Neural progenitor cell (in vitro differentiated cells): Measurements from ENCODE around the gene GGT5. TPM values are rescaled to one million over a fixed set of nuclear protein-coding genes. Genes with fewer than 3 reads are reported as not detected.
"Not testable (repeated sequence)": the region's sequence is repeated elsewhere in the genome, so short reads cannot be mapped to it uniquely, and the experiment has no call there.

Experiments used
- DNase-seq: peaks from one replicate; pipeline ENCODE4 v3.0.0-alpha.2; 2016; ENCODE audit warnings: low spot score
- H2AFZ ChIP-seq: fragments of 200-600 bp; sonication (generic); replicated peaks from 2 replicates; pipeline ENCODE4 v1.6.1; 2016; ENCODE audit warnings: antibody characterized with exemption
- H3F3A ChIP-seq: fragments of 200-600 bp; sonication (generic); 2 replicates; pipeline ENCODE4 v1.6.1; 2016; ENCODE audit warnings: antibody characterized with exemption, low read depth
- H3K27ac ChIP-seq: fragments of 200-600 bp; sonication (generic); 2 replicates; pipeline ENCODE4 v1.5.1; 2016; ENCODE audit warnings: mild to moderate bottlenecking
- H3K27me3 ChIP-seq: fragments of 200-600 bp; sonication (generic); 2 replicates; pipeline ENCODE4 v1.6.1; 2016; ENCODE audit warnings: mild to moderate bottlenecking, moderate library complexity
- H3K36me3 ChIP-seq: fragments of 200-600 bp; sonication (generic); 2 replicates; pipeline ENCODE4 v1.5.1; 2016
- H3K4me1 ChIP-seq: fragments of 200-600 bp; sonication (generic); 2 replicates; pipeline ENCODE4 v1.6.1; 2016; ENCODE audit warnings: mixed run types
- H3K4me2 ChIP-seq: fragments of 200-600 bp; sonication (generic); 2 replicates; pipeline ENCODE4 v1.6.1; 2016
- H3K4me3 ChIP-seq: fragments of 200-600 bp; sonication (generic); 2 replicates; pipeline ENCODE4 v1.5.1; 2016
- H3K79me2 ChIP-seq: fragments of 200-600 bp; sonication (generic); 2 replicates; pipeline ENCODE4 v1.6.1; 2016; ENCODE audit warnings: low read depth
- H3K9ac ChIP-seq: fragments of 200-600 bp; sonication (generic); 2 replicates; pipeline ENCODE4 v1.6.1; 2016
- H3K9me3 ChIP-seq: fragments of 200-600 bp; sonication (generic); 2 replicates; pipeline ENCODE4 v1.5.1; 2016; ENCODE audit warnings: low read depth
- H4K20me1 ChIP-seq: fragments of 200-600 bp; sonication (generic); 2 replicates; pipeline ENCODE4 v1.6.1; 2016; ENCODE audit warnings: low read depth
- H3K27ac Mint-ChIP-seq: 3 replicates; pipeline ENCODE4 v1.8.0; 2021; ENCODE audit warnings: mixed read lengths
- H3K27me3 Mint-ChIP-seq: 2 replicates; pipeline ENCODE4 v1.8.0; 2022; ENCODE audit warnings: low read depth, mild to moderate bottlenecking, inconsistent platforms, moderate library complexity, mixed read lengths; ENCODE audit not compliant: insufficient read depth
- H3K36me3 Mint-ChIP-seq: 3 replicates; pipeline ENCODE4 v1.8.0; 2021; ENCODE audit warnings: mixed read lengths
- H3K4me1 Mint-ChIP-seq: 3 replicates; pipeline ENCODE4 v1.8.0; 2021; ENCODE audit warnings: mixed read lengths
- H3K4me3 Mint-ChIP-seq: 3 replicates; pipeline ENCODE4 v1.8.0; 2021; ENCODE audit warnings: mild to moderate bottlenecking, moderate library complexity, mixed read lengths
- H3K9me3 Mint-ChIP-seq: 3 replicates; pipeline ENCODE4 v1.8.0; 2020; ENCODE audit warnings: mixed read lengths
- EZH2 ChIP-seq: fragments of 200-600 bp; sonication (generic); IDR thresholded peaks from 2 replicates; pipeline ENCODE4 v1.6.1; 2017; ENCODE audit warnings: antibody characterized with exemption, mild to moderate bottlenecking, moderate library complexity
- EZH2phosphoT487 ChIP-seq: fragments of 200-600 bp; sonication (generic); IDR thresholded peaks from 2 replicates; pipeline ENCODE4 v1.6.1; 2017; ENCODE audit warnings: antibody characterized with exemption
- total RNA-seq: library from RNA; depleted of rRNA; stranded (reverse); fragments of >200 nt; gene quantifications from 2 replicates; pipeline ENCODE4 v1.2.3, GENCODE V29; 2015; ENCODE audit warnings: low replicate concordance
- TF ChIP-seq, protein P1 (sequence below): fragments of 200-600 bp; sonication (generic); IDR thresholded peaks from 2 replicates; pipeline ENCODE4 v1.5.1; 2017; ENCODE audit warnings: antibody characterized with exemption, mild to moderate bottlenecking

The GGT5 gene
- total RNA-seq, 1 donor from 2014 or later, result not detected

DNA sequence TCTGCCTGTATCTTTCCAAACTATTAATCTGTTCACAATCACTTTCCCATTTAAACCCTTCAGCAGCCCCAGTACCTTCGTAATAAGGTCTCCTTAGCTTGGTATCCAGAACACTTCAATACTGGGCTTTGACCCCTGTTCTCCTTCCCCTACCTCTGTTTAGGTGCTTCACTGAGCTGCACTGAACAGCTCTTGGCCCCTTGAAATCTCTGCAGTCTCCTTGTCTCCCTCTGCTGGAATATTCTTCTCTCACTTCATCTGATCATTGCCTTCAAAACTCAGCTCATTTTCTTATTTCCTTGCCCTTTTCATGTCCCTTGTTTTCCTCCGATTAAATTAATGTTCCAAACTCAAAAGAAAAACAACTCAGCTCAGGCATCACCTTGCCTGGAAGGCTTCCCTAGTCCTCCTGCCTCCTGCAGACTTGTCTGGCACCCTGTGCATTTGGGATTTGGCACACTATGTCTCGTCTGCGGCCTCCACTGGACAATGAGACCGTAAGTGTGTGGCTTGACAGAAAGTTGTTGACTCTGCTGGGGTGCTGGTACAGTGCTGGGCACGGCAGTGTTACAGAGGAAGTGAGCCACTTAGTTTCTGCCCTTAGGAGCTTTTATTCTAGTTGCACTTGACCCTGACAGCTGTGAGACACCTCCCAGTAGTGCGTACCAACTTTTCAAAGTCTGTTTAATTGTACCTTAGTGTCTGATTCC, 30.0 kb upstream of the GGT5 start:
- Histone ChIP-seq H3K4me1 (peaks cover 24% of the 10 kb centered on the region), H3F3A (peaks cover 23% of the 10 kb centered on the region), H3K79me2 (peaks cover 79% of the 10 kb centered on the region), H4K20me1 (peaks cover 70% of the 10 kb centered on the region)
- H3K27me3 Mint-ChIP-seq, H3K4me2 ChIP-seq, H3K9me3 ChIP-seq, H2AFZ ChIP-seq, H3K36me3 Mint-ChIP-seq, H3K27me3 ChIP-seq, H3K27ac ChIP-seq, H3K4me3 ChIP-seq, H3K27ac Mint-ChIP-seq, DNase-seq, H3K4me3 Mint-ChIP-seq, H3K36me3 ChIP-seq, H3K9ac ChIP-seq, H3K9me3 Mint-ChIP-seq: not testable (repeated sequence)
- peaks cover 38% of the 10 kb centered on the region for H3K4me1 Mint-ChIP-seq
- TF ChIP-seq, protein P1, sequence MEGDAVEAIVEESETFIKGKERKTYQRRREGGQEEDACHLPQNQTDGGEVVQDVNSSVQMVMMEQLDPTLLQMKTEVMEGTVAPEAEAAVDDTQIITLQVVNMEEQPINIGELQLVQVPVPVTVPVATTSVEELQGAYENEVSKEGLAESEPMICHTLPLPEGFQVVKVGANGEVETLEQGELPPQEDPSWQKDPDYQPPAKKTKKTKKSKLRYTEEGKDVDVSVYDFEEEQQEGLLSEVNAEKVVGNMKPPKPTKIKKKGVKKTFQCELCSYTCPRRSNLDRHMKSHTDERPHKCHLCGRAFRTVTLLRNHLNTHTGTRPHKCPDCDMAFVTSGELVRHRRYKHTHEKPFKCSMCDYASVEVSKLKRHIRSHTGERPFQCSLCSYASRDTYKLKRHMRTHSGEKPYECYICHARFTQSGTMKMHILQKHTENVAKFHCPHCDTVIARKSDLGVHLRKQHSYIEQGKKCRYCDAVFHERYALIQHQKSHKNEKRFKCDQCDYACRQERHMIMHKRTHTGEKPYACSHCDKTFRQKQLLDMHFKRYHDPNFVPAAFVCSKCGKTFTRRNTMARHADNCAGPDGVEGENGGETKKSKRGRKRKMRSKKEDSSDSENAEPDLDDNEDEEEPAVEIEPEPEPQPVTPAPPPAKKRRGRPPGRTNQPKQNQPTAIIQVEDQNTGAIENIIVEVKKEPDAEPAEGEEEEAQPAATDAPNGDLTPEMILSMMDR, result peak; percentile 25

DNA sequence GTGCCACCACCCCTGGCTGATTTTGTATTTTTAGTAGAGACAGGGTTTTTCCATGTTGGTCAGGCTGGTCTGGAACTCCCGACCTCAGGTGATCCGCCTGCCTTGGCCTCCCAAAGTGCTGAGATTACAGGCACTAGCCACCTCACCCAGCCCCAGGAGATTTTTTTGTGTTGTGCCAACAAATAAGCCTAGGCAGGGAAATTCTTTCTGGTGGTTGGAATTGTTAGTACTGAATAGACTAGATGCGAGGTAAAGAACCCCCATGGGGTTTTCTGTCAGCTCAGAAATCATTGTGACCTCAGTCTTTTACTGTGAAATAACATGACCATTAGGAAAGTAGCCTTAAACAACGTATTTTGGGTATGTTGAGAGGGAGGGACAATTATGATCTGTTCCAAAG, 29.0 kb upstream of the GGT5 start:
- H3K9ac ChIP-seq, H3K36me3 ChIP-seq, H3K27me3 Mint-ChIP-seq, H3K27me3 ChIP-seq, H3K9me3 Mint-ChIP-seq, H3K27ac Mint-ChIP-seq, H3K9me3 ChIP-seq, H3K36me3 Mint-ChIP-seq, H2AFZ ChIP-seq: not testable (repeated sequence)
- peaks cover 41% of the 10 kb centered on the region for H3K4me1 Mint-ChIP-seq
- peak overlapping the region; percentile 3 for H3K4me3 ChIP-seq
- H4K20me1 ChIP-seq, result peaks cover 61% of the 10 kb centered on the region
- peaks cover 69% of the 10 kb centered on the region for H3K79me2 ChIP-seq
- DNase-seq, result peak; percentile 70
- H3K4me3 Mint-ChIP-seq, result peak overlapping the region; percentile 63
- peaks cover 24% of the 10 kb centered on the region for H3K4me1 ChIP-seq
- peak overlapping the region; percentile 92 for H3K4me2 ChIP-seq
- H3K27ac ChIP-seq, result peak overlapping the region; percentile 6
- H3F3A ChIP-seq, result peaks cover 32% of the 10 kb centered on the region

DNA sequence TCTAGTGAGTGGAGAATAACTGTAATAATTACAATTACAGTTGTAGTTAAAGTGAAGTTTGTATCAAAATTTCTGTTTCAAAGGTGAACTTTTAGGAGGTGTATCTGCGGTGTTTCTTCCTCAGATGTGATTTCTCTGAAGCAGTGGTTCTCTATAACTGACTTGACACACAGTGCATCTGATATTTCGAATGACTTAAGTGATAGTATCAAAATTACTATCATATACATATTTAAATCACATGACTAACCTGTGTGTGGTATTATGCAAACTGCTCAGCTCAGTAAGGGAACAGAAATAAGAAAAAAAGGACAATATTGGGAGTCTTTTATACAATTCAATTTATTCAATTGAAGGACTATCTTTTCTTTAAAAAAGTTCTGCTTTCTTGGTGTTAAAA, 28.1 kb upstream of the GGT5 start:
- not testable (repeated sequence) for H3K9me3 Mint-ChIP-seq, H2AFZ ChIP-seq, H3K27ac ChIP-seq, H3K36me3 Mint-ChIP-seq, H3K27ac Mint-ChIP-seq, H3K36me3 ChIP-seq, H3K27me3 Mint-ChIP-seq, H3K27me3 ChIP-seq, H3K9ac ChIP-seq, H3K9me3 ChIP-seq, DNase-seq
- Histone ChIP-seq H3K4me3 (peak overlapping the region; percentile 3), H3K4me2 (peak overlapping the region; percentile 92), H3K4me1 (peaks cover 24% of the 10 kb centered on the region), H3F3A (peaks cover 35% of the 10 kb centered on the region), H3K79me2 (peaks cover 64% of the 10 kb centered on the region), H4K20me1 (peaks cover 57% of the 10 kb centered on the region)
- Mint-ChIP-seq H3K4me3 (peak overlapping the region; percentile 33), H3K4me1 (peaks cover 41% of the 10 kb centered on the region)

DNA sequence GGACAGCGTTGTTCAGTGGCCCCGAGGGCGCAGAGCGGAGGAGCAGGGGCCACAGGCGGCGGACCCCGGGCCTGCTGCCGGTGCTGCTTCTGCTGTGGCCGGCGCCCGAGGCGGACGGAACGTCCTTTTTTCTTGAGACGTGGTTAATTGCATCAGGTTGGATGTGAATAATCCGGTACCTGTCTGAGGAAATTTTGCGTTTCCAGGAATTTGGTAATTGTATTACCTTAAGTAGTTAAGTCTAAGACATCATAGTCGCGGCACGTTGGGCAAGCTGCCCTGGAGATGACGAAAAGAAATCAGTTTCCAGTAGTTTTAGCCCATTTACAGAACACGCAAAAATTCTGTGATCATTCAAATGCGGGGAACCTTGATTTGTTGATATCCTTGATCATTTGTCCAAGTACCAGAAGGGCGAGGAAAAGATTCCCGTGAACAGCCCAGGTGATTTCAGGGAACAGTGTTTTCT, 26.5 kb upstream of the GGT5 start:
- TF ChIP-seq EZH2phosphoT487 (no peak), EZH2 (no peak)
- TF ChIP-seq, protein P1, result no peak
- H3K4me1 ChIP-seq, result peaks cover 24% of the 10 kb centered on the region
- peaks cover 35% of the 10 kb centered on the region for H3F3A ChIP-seq
- peak overlapping the region; percentile 75 for H2AFZ ChIP-seq
- H3K27me3 Mint-ChIP-seq, result peaks cover 9% of the 10 kb centered on the region
- peaks cover 3% of the 10 kb centered on the region for H3K36me3 Mint-ChIP-seq
- H3K36me3 ChIP-seq, result no peaks in the 10 kb centered on the region
- peaks cover 41% of the 10 kb centered on the region for H3K4me1 Mint-ChIP-seq
- peak overlapping the region; percentile 90 for H3K4me3 Mint-ChIP-seq
- DNase-seq, result no peak
- H3K4me2 ChIP-seq, result peak overlapping the region; percentile 92
- peak overlapping the region; percentile 74 for H3K27ac Mint-ChIP-seq
- no peaks in the 10 kb centered on the region for H3K27me3 ChIP-seq
- H3K9me3 Mint-ChIP-seq, result no peaks in the 10 kb centered on the region
- peak overlapping the region; percentile 91 for H3K9ac ChIP-seq
- H3K79me2 ChIP-seq, result peaks cover 54% of the 10 kb centered on the region
- peak overlapping the region; percentile 91 for H3K4me3 ChIP-seq
- peaks cover 52% of the 10 kb centered on the region for H4K20me1 ChIP-seq
- peak overlapping the region; percentile 85 for H3K27ac ChIP-seq
- no peaks in the 10 kb centered on the region for H3K9me3 ChIP-seq
